Stimulated activated CD4-positive, alpha-beta T cell treated with anti-CD3 and anti-CD28 coated beads, Interleukin-12 subunit alpha, Interleukin-12 subunit beta, amount 100 ng/mL, for 24 hours (primary cell): ENCODE results near the gene AVP.
"Not testable (repeated sequence)": the region's sequence is repeated elsewhere in the genome, so short reads cannot be mapped to it uniquely, and the experiment has no call there.

Experiments used
- DNase-seq, 2 experiments: peaks; one replicate each; pipeline ENCODE4 v3.0.0-alpha.2; 2020; ENCODE audit warnings: low read depth in 2 of 2

AVP gene

GRCh38 chr20:3082955-3083952, 1.3 kb downstream of the AVP start:
- no peak for DNase-seq

- DNase-seq: no peak
Measured at GRCh38 chr20:3082306-3082951, 2.1 kb downstream of the AVP start.

GRCh38 chr20:3081641-3082040, 2.9 kb downstream of the AVP start:
- no peak for DNase-seq

- DNase-seq: no peak
Measured at GRCh38 chr20:3080939-3081388, 3.6 kb downstream of the AVP start.

- no peak for DNase-seq
Measured at GRCh38 chr20:3077618-3078134, 6.8 kb downstream of the AVP start.

GRCh38 chr20:3075315-3075714, 9.2 kb downstream of the AVP start:
- not testable (repeated sequence) for DNase-seq

- DNase-seq: no peak
Measured at GRCh38 chr20:3074812-3075211, 9.7 kb downstream of the AVP start.

GRCh38 chr20:3073251-3073643, 11.3 kb downstream of the AVP start:
- not testable (repeated sequence) for DNase-seq

GRCh38 chr20:3072530-3073250, 11.8 kb downstream of the AVP start:
- DNase-seq: no peak

GRCh38 chr20:3071610-3072529, 12.7 kb downstream of the AVP start, which contains the start of gene OXT:
Gene OXT, plus strand, starts transcription at chr20:3071620. Its CDS starts 36 bp downstream, at chr20:3071656.
- peak; percentile 41 to 63 for DNase-seq

GRCh38 chr20:3071266-3071609, 13.3 kb downstream of the AVP start:
- no peak for DNase-seq

- no peak for DNase-seq
Measured at GRCh38 chr20:3070725-3071124, 13.8 kb downstream of the AVP start.

GRCh38 chr20:3068986-3069900, 15.3 kb downstream of the AVP start:
- DNase-seq: no peak

GRCh38 chr20:3068075-3068474, 16.4 kb downstream of the AVP start:
- DNase-seq: no peak

GRCh38 chr20:3067139-3068014, 17.1 kb downstream of the AVP start:
- DNase-seq: no peak

GRCh38 chr20:3064119-3064518, 20.4 kb downstream of the AVP start:
- DNase-seq: not testable (repeated sequence)

GRCh38 chr20:3059489-3059888, 25.0 kb downstream of the AVP start:
- no peak for DNase-seq

GRCh38 chr20:3051385-3052019, 33.0 kb downstream of the AVP start:
- no peak for DNase-seq
